MM.1S (cell line): ENCODE measurements around the gene TBX20.
"Not testable (repeated sequence)": the region's sequence is repeated elsewhere in the genome, so short reads cannot be mapped to it uniquely, and the experiment has no call there.

ENCODE experiments used
- DNase-seq: peaks from one replicate; pipeline ENCODE4 v3.0.0-alpha.2; 2015
- H2AFZ ChIP-seq: fragments of 300-600 bp; sonication (generic); 2 replicates; pipeline ENCODE4 v1.6.0; 2016; ENCODE audit warnings: antibody characterized with exemption, low read length
- H3F3A ChIP-seq: fragments of 300-600 bp; sonication (generic); 2 replicates; pipeline ENCODE4 v1.6.1; 2016; ENCODE audit warnings: mild to moderate bottlenecking, antibody characterized with exemption, low read length, moderate library complexity, mixed read lengths; ENCODE audit not compliant: insufficient read depth
- H3K27ac ChIP-seq: fragments of 300-600 bp; sonication (generic); 2 replicates; pipeline ENCODE4 v1.5.1; 2016; ENCODE audit warnings: mild to moderate bottlenecking, low read length
- H3K27me3 ChIP-seq: fragments of 300-600 bp; sonication (generic); replicated peaks from 2 replicates; pipeline ENCODE4 v1.6.0; 2016; ENCODE audit warnings: low read length; ENCODE audit not compliant: insufficient read depth
- H3K36me3 ChIP-seq: fragments of 300-600 bp; sonication (generic); replicated peaks from 2 replicates; pipeline ENCODE4 v1.6.1; 2016; ENCODE audit warnings: mild to moderate bottlenecking, low read length, mixed read lengths; ENCODE audit not compliant: insufficient read depth
- H3K4me1 ChIP-seq: fragments of 300-600 bp; sonication (generic); 2 replicates; pipeline ENCODE4 v1.6.1; 2016; ENCODE audit warnings: low read length, mixed read lengths
- H3K4me2 ChIP-seq: fragments of 300-600 bp; sonication (generic); 2 replicates; pipeline ENCODE4 v1.6.0; 2016; ENCODE audit warnings: low read depth, low read length
- H3K4me3 ChIP-seq: fragments of 300-600 bp; sonication (generic); 2 replicates; pipeline ENCODE4 v1.5.1; 2016; ENCODE audit warnings: low read length, mixed read lengths
- H3K79me2 ChIP-seq: fragments of 300-600 bp; sonication (generic); 2 replicates; pipeline ENCODE4 v1.6.1; 2016; ENCODE audit warnings: mixed run types, low read length, mixed read lengths
- H3K9ac ChIP-seq: fragments of 300-600 bp; sonication (generic); 2 replicates; pipeline ENCODE4 v1.6.1; 2016; ENCODE audit warnings: low read length, mixed read lengths
- H3K9me2 ChIP-seq: fragments of 300-600 bp; sonication (generic); replicated peaks from 2 replicates; pipeline ENCODE4 v1.6.1; 2016; ENCODE audit warnings: mild to moderate bottlenecking, low read length, mixed read lengths; ENCODE audit not compliant: insufficient read depth
- H3K9me3 ChIP-seq: fragments of 300-600 bp; sonication (generic); replicated peaks from 2 replicates; pipeline ENCODE4 v1.6.1; 2016; ENCODE audit warnings: mild to moderate bottlenecking, low read length, mixed read lengths; ENCODE audit not compliant: insufficient read depth
- H4K20me1 ChIP-seq: fragments of 300-600 bp; sonication (generic); 2 replicates; pipeline ENCODE4 v1.6.1; 2016; ENCODE audit warnings: mild to moderate bottlenecking, low read length, moderate library complexity, mixed read lengths; ENCODE audit not compliant: insufficient read depth

Gene TBX20

DNA sequence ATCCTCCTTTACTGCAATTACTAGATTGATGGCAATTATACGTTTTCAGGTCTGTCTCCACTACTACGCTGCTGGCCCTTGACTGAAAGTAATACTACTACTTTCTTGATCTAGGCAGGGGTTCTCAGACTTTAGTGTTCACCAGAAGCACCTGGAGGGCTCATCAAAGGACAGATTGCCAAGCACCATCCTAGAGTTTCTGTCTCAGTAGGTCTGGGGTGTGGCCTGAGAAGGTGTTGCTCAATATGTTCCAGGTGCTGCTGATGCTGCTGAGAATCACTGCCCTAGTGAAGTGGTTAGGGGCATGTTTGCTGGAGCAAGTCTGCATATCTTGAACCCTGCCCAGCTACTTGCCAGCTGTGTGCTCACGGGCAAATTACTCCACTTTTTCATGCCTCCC, 37.9 kb downstream of the TBX20 start:
- not testable (repeated sequence) for H3K9me3 ChIP-seq, H3K9ac ChIP-seq, H3K27me3 ChIP-seq, H3K79me2 ChIP-seq, H3K36me3 ChIP-seq, H3K4me3 ChIP-seq, H3K9me2 ChIP-seq, H4K20me1 ChIP-seq, H3F3A ChIP-seq, H2AFZ ChIP-seq, H3K27ac ChIP-seq, H3K4me1 ChIP-seq
- peak overlapping the region; percentile 18; the same call in 1 of the 2 replicates for H3K4me2 ChIP-seq
- DNase-seq: peak; percentile 85

GRCh38 chr7:35215063-35215462, 38.8 kb downstream of the TBX20 start:
- not testable (repeated sequence) for H3K9me3 ChIP-seq, H4K20me1 ChIP-seq, H3K79me2 ChIP-seq, H3K27me3 ChIP-seq, H3K4me1 ChIP-seq, H3K9ac ChIP-seq, H3K4me2 ChIP-seq, H3K27ac ChIP-seq, DNase-seq, H2AFZ ChIP-seq, H3K36me3 ChIP-seq, H3K4me3 ChIP-seq, H3K9me2 ChIP-seq, H3F3A ChIP-seq

DNA sequence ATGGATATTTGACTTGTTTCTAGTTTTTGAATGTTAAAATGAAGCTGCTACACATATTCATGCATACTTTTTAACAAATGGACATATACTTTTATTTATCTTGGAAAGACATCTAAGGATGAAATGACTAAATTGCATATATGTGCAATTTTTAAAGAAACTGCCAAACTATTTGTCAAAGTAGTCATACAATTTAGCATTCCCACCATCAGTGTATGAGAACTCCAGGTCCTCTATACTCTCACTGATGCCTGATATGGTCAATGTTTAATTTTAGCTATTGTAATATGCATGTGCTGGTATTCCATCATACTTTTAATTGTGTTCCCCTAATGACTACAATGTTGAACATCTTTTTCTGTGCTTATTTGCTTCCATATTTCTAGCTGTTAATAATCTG, 47.0 kb downstream of the TBX20 start:
- H3K36me3 ChIP-seq, H3K4me3 ChIP-seq, H3F3A ChIP-seq, H3K27ac ChIP-seq, H3K9me3 ChIP-seq, H3K9me2 ChIP-seq, DNase-seq, H4K20me1 ChIP-seq, H3K79me2 ChIP-seq, H3K4me1 ChIP-seq, H2AFZ ChIP-seq, H3K27me3 ChIP-seq, H3K9ac ChIP-seq, H3K4me2 ChIP-seq: not testable (repeated sequence)

- not testable (repeated sequence) for H3F3A ChIP-seq, H3K9me3 ChIP-seq, DNase-seq, H4K20me1 ChIP-seq, H3K27ac ChIP-seq, H3K4me3 ChIP-seq, H2AFZ ChIP-seq, H3K4me1 ChIP-seq, H3K4me2 ChIP-seq, H3K27me3 ChIP-seq, H3K36me3 ChIP-seq, H3K9me2 ChIP-seq, H3K79me2 ChIP-seq, H3K9ac ChIP-seq
These were observed 49.0 kb downstream of the TBX20 start for GRCh38 chr7:35204850-35205249.

- H3K36me3 ChIP-seq, H3K4me1 ChIP-seq, H3K9me2 ChIP-seq, H3K4me2 ChIP-seq, H3K27ac ChIP-seq, H3K4me3 ChIP-seq, H2AFZ ChIP-seq, H3K9me3 ChIP-seq, H3K9ac ChIP-seq, DNase-seq, H3K27me3 ChIP-seq, H3F3A ChIP-seq, H3K79me2 ChIP-seq, H4K20me1 ChIP-seq: not testable (repeated sequence)
These were observed 49.9 kb downstream of the TBX20 start for GRCh38 chr7:35204031-35204430.

DNA sequence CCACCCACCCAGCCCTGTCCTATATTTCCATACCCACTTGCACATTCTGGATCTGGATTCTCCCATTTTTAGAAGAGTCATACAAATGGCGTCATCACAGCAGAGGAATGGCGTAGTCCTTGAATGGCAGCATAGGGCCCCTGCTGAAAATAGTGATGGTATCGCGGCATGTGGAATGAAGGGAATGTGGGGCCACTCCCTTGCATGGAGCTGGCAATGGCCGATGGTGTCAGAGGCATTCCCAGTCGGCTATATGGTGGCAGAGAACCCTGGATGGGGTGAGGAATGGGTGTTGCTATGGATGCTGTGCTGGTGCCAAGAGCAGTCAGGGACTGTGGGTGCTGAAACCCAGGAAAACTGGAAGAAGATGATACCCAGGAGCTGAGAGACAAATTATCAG, 51.5 kb downstream of the TBX20 start:
- not testable (repeated sequence) for H3K4me3 ChIP-seq, H3K27ac ChIP-seq, H3K79me2 ChIP-seq, DNase-seq, H3K4me1 ChIP-seq, H3F3A ChIP-seq, H3K4me2 ChIP-seq, H2AFZ ChIP-seq, H3K9me2 ChIP-seq, H4K20me1 ChIP-seq, H3K36me3 ChIP-seq, H3K9me3 ChIP-seq, H3K9ac ChIP-seq, H3K27me3 ChIP-seq

DNA sequence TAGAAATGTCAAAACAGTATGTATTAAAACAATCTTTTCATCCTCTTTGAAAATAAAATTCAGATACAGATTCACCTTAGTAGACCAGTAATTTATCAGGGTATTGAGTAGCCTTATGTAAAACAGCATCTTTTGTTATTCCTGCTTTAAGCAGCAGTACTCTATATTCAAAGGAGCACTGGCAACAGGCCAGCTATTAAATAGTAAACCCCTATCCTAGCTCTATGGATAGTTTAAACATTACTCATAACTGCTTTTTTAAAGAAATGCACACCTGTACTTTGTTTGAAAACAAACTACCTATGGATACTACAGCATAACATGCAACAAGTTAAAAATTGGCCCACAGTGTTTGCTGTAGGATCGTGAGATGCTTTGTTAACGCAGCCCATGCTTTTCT, 53.7 kb downstream of the TBX20 start:
- not testable (repeated sequence) for H3K27me3 ChIP-seq, H3F3A ChIP-seq, H3K4me2 ChIP-seq

GRCh38 chr7:35198370-35199140, 55.3 kb downstream of the TBX20 start:
- H3K27ac ChIP-seq, H3K79me2 ChIP-seq, H3K4me2 ChIP-seq, H3K4me1 ChIP-seq, H3F3A ChIP-seq, H3K36me3 ChIP-seq, H3K9me2 ChIP-seq, DNase-seq, H3K9me3 ChIP-seq, H2AFZ ChIP-seq, H4K20me1 ChIP-seq, H3K9ac ChIP-seq, H3K4me3 ChIP-seq, H3K27me3 ChIP-seq: not testable (repeated sequence)

More for the DNA sequence above, 53.7 kb downstream of the TBX20 start:
- H3K4me1 ChIP-seq, H3K36me3 ChIP-seq, H3K9me2 ChIP-seq, H3K4me3 ChIP-seq, H2AFZ ChIP-seq, H3K27ac ChIP-seq, H3K9me3 ChIP-seq, DNase-seq, H3K79me2 ChIP-seq, H3K9ac ChIP-seq, H4K20me1 ChIP-seq: not testable (repeated sequence)
